UCSD-AML1 (cell line): ENCODE results near the gene CCNT2.
"Not testable (repeated sequence)": the region's sequence is repeated elsewhere in the genome, so short reads cannot be mapped to it uniquely, and the experiment has no call there.

ENCODE experiments used
- DNase-seq: peaks from one replicate; lab custom pipeline; 2025; ENCODE audit not compliant: unreplicated experiment; lab: John Stamatoyannopoulos, UW

The CCNT2 gene

DNA sequence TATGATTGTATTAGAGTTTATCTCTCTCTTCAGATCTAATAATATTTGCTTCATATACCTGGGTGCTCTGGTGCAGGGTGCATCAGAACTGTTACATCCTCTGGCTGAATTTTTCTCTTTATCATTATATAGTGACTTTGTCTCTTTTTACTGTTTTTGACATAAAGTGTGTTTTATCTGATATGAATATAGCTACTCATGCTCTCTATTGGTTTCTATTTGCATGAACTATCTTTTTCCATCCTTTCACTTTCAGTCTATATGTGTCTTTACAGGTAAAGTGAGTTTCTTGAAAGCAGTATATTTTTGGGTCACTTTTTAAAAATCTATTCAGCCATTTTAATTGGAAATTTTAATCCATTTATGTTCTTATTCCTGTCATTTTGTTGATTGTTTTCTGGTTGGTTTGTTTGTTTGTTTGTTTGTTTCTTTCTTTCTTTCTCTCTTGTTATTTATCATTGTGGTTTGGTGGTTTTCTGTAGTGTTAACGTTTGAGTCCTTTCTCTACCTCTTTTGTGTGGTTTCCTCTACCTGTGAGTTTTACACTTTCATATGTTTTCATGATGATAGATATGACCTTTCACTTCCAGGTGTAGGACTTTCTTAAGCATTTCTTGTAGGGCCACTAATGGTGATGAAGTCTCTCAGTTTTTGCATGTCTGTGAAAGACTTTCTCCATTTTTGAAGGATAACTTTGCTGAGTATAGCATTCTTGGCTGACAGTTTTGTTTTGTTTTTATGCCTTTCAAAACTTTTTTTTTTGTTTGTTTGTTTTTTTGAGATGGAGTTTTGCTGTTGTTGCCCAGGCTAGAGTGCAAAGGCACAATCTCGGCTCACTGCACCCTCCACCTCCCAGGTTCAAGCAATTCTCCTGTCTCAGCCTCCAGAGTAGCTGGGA is 54.9 kb downstream of the CCNT2 start:
- no peak for DNase-seq

GRCh38 chr2:134975281-134976009 is 56.8 kb downstream of the CCNT2 start:
- no peak for DNase-seq

DNA sequence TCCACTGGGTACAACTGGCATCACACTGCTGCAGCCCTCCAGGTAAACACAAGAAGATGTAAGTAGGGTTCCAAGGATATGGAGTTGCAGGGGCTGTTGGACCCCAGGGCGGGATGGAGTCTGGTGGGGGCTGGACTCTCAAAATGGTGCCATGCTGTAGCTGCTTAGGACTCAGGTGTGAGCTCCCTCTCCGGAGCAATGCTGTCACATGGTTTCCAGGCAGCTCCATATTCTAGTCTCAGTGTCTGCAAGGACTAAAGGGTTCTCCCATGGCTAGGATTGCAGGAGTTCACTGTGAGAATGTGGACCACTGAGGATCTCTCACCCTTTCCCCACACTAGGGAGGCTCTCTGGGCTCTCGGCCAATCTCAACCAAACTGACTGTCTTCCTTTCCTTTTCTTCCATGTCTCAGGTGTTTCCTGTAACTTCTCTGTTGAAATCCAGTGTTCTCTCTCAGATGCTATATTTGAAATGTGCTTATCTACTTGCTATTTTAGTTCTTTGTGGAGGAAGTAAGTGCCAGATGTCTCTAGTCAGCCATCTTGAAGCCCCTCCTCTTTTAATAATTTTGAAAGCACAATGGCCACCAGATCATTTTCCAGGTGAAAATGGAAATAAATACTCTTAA is 57.6 kb downstream of the CCNT2 start:
- DNase-seq = peak; percentile 28

GRCh38 chr2:134977104-134977503 is 58.5 kb downstream of the CCNT2 start:
- DNase-seq = not testable (repeated sequence)

DNA sequence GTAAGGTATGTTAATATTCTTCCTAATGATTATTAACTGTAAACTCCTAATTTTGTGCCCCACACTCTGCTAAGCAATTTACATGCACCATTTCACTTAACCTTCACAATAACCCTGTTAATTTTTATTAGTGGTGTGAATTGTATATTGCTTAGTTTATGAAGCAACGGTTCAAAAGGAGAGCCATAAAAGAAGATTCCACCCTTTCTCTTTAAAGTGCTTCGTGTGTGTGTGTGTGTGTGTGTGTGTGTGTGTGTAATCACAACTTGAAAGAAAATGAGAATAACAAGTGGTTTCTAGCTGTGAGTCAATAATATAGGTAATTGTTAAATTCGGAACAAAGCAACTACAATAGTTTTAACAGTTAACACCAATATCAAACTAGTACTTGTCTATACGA is 60.6 kb downstream of the CCNT2 start:
- no peak for DNase-seq

DNA sequence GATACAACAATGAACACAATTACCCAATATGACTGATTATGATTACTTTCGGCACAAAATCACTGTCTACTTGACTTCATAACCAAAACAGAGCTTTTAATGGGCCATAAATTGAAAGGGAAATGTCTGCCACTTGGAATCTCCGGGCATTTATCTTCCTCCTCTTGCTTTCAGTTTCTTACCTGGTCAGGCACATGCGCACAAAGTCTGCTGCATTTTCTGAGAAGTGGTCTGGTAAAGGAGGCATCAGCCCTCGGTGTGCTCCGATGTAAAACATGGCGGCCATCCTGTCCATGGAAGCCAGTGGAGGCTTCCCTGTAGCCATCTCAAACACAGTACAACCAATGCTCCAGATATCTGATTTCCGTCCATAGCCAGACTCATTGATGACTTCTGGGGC is 62.0 kb downstream of the CCNT2 start:
- no peak for DNase-seq

GRCh38 chr2:134982603-134983002 is 64.0 kb downstream of the CCNT2 start:
- no peak for DNase-seq

GRCh38 chr2:134985061-134985460 is 66.4 kb downstream of the CCNT2 start:
- DNase-seq = no peak

- no peak for DNase-seq
These were observed 70.5 kb downstream of the CCNT2 start for GRCh38 chr2:134988994-134989605.

DNA sequence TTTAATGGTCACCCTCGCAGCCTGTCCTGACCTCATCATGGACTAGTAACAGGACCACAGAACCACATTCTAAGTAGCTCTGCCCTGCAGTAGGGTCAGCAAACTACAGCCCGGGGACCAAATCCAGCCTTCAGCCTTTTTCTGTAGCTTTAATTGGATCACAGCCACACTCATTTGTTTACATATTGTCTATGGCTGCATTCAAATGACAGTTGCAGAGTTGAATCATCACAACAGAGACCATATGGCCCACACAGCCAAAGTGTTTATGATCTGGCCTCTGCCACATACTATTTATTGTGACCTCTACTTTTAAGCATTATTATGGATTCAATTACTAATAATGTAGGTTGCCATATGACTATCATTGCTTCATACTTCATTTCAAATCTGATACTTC is 80.9 kb downstream of the CCNT2 start:
- DNase-seq = no peak

- DNase-seq = no peak
These were observed 84.2 kb downstream of the CCNT2 start for GRCh38 chr2:135002836-135003235.

- DNase-seq = peak; percentile 76
These were observed 85.6 kb downstream of the CCNT2 start for GRCh38 chr2:135004005-135004746.

GRCh38 chr2:135005753-135006152 is 87.1 kb downstream of the CCNT2 start:
- DNase-seq = no peak
